GM12892 (cell line): Measurements from ENCODE around the gene SMIM5.

Source experiments
- DNase-seq: peaks from one replicate; pipeline ENCODE4 v3.0.0; 2011; ENCODE audit not compliant: insufficient read length
- FAIRE-seq: peaks from 2 replicates; lab custom pipeline; 2011; peaks lifted over from hg19 to GRCh38; lab: Jason Lieb, UNC
- POLR2A ChIP-seq: IDR thresholded peaks from 2 replicates; pipeline ENCODE4 v1.6.1; 2011; ENCODE audit warnings: low read depth, low read length, control low read depth
- POLR2AphosphoS5 ChIP-seq: IDR thresholded peaks from 2 replicates; pipeline ENCODE4 v1.6.1; 2011; ENCODE audit warnings: low read depth, low read length, control low read depth
- TAF1 ChIP-seq: IDR thresholded peaks from 2 replicates; pipeline ENCODE4 v1.6.1; 2011; ENCODE audit warnings: low read depth, mild to moderate bottlenecking, control low read depth, low read length, borderline replicate concordance

SMIM5 gene

DNA sequence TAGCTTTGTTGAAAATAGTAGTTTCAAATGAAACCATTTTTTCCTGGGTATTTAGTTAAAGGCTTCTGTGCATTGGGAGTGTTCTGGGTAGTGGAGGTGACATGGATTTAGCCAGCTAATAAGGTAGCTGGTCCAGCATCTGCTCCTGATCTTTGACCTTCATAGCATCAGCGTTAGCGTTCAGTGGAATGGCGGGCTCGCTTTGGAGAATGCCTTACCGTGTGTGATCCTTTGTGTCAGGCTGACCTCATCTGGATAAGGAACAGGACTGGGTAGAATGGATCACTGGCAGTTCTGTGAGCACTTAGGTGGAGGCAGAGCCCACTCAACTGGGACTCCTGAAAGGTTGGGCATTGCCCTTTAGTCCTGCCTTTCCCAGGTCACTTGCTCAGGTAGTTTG, 37.6 kb downstream of the SMIM5 start:
- no peak for TF ChIP-seq POLR2AphosphoS5
- TF ChIP-seq TAF1: no peak
- no peak for TF ChIP-seq POLR2A
- FAIRE-seq (no peak), DNase-seq (no peak)

DNA sequence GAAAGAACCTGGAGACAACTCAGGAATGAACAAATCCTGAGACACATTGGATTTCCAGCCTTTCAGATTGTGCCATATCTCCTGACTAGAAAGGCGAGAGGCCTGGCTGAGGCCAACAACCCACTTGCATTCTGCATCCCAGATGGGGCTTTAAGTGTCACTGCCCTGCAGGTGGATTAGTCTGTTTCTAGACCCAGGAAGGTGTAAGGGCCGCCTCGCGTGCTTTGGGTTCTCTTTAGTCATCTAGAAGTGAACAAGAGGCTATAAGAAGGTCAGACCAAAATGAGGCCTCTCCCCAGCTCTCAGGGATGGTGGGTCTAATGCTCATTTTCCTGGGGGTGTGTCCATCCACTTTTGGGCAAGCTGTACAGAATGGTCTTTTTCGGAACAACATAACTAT, 38.8 kb downstream of the SMIM5 start:
- DNase-seq (no peak), FAIRE-seq (no peak)
- no peak for TF ChIP-seq POLR2AphosphoS5
- TF ChIP-seq POLR2A: no peak
- TF ChIP-seq TAF1: no peak

DNA sequence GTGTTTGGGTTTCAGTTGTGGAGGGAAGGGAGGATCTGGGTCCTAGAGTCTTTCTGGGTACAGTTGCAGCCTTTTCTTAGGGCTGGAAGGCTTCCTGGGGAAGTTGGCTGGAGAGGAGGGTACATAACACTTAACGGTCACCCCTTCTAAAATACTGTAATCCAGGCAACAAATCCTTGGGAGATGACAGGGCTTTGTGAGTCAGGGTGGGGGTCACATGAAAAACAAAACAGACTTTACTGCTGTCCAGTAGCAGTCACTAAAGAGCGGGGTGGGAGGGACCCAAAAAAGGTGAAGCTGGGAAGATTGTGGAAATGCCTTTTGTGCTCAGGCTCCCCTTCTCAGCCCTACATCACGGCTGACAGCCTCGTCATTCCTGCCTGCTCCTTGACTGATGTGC, 40.3 kb downstream of the SMIM5 start:
- no peak for TF ChIP-seq POLR2AphosphoS5
- no peak for TF ChIP-seq POLR2A
- no peak for TF ChIP-seq TAF1
- no peak for FAIRE-seq
- DNase-seq: no peak

DNA sequence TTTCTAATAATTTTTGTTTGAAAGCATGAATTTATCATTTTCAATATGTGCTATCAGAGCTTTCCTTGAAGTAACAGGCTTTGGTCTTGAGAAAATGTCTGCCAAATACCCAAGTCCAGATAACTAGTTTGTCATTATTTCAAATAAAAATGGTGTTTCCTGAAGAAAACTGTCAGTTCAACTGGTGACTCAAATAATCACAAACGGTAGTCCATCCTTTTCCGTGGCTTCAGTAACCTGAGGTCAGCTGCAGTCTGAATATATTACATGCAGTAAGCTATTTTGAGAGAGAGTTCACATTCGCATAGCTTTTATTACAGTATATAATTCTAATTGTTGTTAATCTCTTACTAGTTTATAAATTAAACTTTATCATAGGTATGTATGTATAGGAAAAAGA, 43.2 kb downstream of the SMIM5 start:
- no peak for FAIRE-seq
- TF ChIP-seq POLR2AphosphoS5: no peak

DNA sequence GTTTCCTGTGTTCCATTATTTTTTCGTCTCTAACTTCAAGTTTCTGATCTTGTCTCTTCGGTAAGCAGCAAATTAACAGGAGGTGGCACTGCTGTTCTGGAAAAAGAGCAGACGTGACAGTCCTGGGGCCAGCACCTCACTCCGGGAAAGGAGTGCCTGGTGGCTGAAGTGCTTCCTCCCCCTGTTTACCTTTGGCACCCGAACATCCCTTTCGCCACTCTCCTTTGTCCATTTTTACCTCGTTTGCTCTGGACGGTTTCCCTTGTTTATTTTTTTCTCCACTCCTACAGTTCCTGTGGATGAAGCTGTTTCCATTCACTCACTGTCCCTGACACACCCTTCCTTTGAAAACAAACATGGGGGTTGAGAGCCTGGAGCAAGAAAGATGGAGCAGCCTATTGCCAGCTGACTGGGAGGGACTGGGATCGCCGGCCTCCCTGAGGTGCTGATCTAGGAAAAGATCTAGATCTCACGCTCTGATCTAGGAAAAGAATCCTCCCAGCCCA, 46.5 kb downstream of the SMIM5 start:
- FAIRE-seq (no peak), DNase-seq (no peak)
- no peak for TF ChIP-seq POLR2A
- TF ChIP-seq TAF1: no peak
- no peak for TF ChIP-seq POLR2AphosphoS5

More for the DNA sequence above, 43.2 kb downstream of the SMIM5 start:
- no peak for DNase-seq

DNA sequence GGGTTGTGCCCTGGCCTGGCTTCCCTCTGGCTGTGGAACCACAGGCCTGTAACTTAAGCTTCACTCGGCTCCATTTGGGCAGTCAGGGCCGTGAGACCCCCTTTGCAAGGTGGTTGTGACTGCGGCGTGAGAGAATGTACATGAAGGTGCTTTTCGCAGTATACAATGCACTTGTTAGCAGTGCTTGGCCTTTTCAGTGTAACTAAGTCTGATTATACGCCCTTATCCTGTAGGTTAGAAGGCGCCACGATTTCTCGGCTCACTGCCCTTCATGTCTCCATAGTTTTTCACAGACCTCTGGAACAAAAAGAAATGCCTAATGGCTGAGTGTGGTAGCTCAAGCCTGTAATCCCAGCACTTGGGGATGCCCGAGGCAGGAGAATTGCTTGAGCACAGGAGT, 47.2 kb downstream of the SMIM5 start:
- FAIRE-seq: no peak
- TF ChIP-seq POLR2A (no peak), TAF1 (no peak), POLR2AphosphoS5 (no peak)

DNA sequence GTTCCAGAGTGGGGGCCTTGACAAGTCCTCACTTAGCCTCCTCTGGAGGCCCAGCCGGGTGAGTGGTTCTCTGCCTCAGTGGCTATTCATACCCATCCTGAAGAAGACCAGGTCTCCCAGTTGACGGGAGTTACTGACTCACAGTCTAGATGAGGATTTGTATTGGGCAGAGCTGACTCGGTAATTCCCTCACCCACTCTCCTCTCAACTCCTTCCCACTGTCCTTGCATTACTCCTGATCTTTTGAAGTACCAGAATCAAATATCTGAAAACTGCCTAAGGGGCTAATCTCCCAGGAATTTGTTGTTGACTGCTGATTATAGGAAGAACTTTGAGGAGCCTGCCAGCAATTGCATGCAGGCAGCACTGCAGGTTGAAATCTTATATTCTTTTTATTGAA, 48.1 kb downstream of the SMIM5 start:
- TF ChIP-seq TAF1 (no peak), POLR2A (no peak), POLR2AphosphoS5 (no peak)
- FAIRE-seq (no peak), DNase-seq (no peak)

More for the DNA sequence above, 47.2 kb downstream of the SMIM5 start:
- DNase-seq: no peak

DNA sequence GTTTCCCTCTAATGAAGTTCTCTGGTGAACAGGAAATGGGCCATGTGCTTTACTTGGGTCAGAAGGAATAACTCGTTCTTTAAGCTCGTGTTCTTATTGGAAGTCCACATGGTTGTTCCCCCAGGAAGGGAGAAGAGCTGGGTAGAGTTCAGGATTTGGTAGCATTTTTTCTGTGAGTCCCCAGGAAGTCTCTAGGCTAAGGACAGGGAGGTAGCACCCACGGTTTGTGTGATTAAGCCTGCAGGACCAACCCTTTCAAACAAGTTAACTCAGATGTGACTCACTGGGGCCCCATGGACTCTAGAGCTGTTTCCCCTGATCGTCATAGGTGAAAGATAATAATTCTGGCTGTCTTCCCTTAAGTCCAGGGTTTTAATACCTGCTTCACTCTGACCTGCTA, 50.3 kb downstream of the SMIM5 start:
- TF ChIP-seq POLR2AphosphoS5 (no peak), POLR2A (no peak), TAF1 (no peak)
- DNase-seq (no peak), FAIRE-seq (no peak)

DNA sequence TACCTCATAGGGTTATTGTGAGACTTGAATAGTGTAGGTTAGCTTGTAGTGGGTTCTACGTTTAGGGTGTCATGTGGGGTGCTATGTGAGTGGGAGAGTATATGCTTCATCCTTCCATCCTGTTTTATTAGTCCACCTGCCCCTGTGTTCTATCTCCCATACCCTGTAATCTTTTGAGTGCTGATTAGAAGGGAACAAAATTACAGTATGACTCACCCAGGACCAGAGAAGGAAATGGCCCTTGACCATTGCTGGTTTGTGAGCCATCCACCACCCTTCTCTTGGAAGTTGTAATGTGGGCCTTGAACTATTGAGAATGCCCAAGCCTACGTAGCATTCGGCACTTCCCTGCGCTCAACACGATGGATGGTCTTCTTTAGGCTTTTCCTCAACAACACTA, 51.0 kb downstream of the SMIM5 start:
- DNase-seq (no peak), FAIRE-seq (no peak)

DNA sequence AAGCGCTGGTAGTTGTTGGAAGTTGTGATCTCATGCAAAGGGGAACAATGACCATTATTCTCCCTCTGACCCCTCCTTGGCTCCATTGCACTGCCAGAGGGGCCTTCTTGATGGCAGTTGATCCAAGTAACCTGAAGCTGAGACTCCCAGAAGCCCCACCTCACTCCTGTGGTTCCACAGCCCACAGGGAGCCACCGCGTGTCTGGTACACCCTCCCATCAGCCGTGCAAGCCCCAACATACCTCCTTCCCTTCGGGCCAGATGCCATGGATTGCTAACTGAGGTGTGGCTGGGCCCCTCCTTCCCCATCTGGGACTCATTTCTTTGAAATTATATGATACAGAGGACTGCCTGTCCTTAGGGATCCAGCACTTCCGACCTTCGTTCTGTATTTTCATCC, 51.7 kb downstream of the SMIM5 start:
- TF ChIP-seq TAF1 (no peak), POLR2A (no peak), POLR2AphosphoS5 (no peak)
- FAIRE-seq (no peak), DNase-seq (no peak)

More for the DNA sequence above, 51.0 kb downstream of the SMIM5 start:
- TF ChIP-seq TAF1 (no peak), POLR2AphosphoS5 (no peak), POLR2A (no peak)

DNA sequence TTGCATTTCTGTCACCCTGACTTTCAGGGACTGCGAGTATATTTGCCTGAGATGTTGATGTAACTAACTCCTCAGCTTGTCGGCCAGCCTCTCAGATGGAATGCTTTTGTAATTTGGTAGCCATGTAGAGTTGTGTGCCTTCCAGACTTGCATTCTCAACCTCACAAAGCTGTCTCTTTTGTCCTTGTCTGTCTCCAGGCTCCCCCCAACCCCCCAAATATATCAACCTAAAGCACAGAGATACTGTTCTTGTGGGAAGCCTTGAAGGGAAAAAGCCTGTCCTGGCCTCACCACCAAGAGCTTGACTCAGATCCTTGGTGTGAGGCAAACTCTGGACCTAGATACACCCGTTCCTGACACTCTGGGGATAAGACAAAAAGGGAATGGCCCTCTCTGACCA, 52.3 kb downstream of the SMIM5 start:
- TF ChIP-seq TAF1 (no peak), POLR2AphosphoS5 (no peak), POLR2A (no peak)
- DNase-seq (no peak), FAIRE-seq (no peak)

DNA sequence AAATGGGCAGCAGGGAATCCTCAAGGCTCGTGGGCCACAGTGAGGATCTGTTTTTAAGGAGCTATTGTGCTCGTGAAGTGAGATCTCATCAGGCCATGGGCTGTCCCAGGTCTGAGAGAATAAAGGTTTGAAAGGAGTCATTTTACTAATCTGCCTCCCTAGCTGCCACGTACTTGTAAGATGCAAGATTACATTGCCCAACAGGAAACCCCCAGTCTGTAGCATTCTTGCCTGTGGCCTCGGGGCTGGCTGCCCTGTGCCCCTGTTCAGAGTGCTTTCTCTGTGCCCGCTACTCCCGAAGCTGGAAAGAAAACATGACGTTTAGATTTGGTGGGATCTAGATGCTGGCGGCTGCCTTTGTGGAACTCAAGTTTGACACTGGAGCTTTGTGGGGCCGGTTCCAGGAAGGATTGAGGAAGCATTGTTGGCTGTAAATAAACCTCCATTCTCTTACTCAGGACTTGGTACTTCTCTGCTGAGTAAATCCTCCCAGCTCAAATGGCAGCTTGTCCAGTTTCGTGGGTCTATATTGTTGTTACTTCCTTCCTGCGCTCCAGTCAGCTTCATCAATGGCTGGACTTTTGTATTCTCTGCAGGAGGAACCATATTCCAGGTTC, 55.1 kb downstream of the SMIM5 start:
- FAIRE-seq: peak; percentile 27
- TF ChIP-seq POLR2A: no peak
- no peak for TF ChIP-seq POLR2AphosphoS5
- TF ChIP-seq TAF1: no peak
- DNase-seq: no peak
